HG03039 (cell line): ENCODE measurements around the gene FIBP.

Experiments
- ATAC-seq: cut with Tn5 transposase; IDR thresholded peaks from one replicate; pipeline ENCODE4 v1.9.1; 2021; ENCODE audit warnings: mild to moderate bottlenecking, moderate library complexity; ENCODE audit not compliant: unreplicated experiment

Gene FIBP

GRCh38 chr11:65891219-65892136, 3.2 kb upstream of the FIBP start:
- no peak for ATAC-seq

GRCh38 chr11:65890324-65891218, 2.3 kb upstream of the FIBP start, which contains the start of gene CCDC85B:
Gene CCDC85B (plus strand): TSS chr11:65890673. CDS start chr11:65890784, 111 bp downstream.
- peak; percentile 43 for ATAC-seq

DNA sequence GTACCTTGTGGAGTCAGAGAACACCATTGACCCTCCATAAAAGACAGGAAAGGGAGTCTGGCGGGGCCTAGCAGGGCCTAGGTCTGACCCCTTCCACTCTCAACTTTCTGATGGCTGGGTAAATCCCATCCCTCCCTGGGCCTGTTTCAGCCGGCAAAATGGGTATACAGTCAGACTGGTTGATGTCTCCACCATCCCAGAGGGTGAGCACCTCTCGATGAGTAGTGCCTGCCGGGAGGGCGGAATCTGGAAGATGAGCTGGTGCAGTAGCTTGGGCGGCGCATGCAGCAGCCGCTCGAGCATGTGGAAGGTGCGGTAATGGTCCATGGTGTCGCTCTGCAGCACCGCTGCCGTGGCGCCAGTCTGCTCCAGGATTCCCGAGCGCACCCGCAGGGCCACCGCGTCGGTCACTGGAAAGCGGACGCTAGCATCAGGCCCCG, 528 bp downstream of the FIBP start:
- ATAC-seq = no peak

- no peak for ATAC-seq
Measured at GRCh38 chr11:65886826-65887722, 1.2 kb downstream of the FIBP start.

- no peak for ATAC-seq
Measured at GRCh38 chr11:65885808-65886536, 2.3 kb downstream of the FIBP start.

GRCh38 chr11:65885231-65885630, 3.0 kb downstream of the FIBP start:
- no peak for ATAC-seq

GRCh38 chr11:65884716-65885092, 3.6 kb downstream of the FIBP start:
- no peak for ATAC-seq

GRCh38 chr11:65883786-65884715, 4.2 kb downstream of the FIBP start:
- ATAC-seq = no peak

- no peak for ATAC-seq
Measured at GRCh38 chr11:65883058-65883761, 5.1 kb downstream of the FIBP start.

DNA sequence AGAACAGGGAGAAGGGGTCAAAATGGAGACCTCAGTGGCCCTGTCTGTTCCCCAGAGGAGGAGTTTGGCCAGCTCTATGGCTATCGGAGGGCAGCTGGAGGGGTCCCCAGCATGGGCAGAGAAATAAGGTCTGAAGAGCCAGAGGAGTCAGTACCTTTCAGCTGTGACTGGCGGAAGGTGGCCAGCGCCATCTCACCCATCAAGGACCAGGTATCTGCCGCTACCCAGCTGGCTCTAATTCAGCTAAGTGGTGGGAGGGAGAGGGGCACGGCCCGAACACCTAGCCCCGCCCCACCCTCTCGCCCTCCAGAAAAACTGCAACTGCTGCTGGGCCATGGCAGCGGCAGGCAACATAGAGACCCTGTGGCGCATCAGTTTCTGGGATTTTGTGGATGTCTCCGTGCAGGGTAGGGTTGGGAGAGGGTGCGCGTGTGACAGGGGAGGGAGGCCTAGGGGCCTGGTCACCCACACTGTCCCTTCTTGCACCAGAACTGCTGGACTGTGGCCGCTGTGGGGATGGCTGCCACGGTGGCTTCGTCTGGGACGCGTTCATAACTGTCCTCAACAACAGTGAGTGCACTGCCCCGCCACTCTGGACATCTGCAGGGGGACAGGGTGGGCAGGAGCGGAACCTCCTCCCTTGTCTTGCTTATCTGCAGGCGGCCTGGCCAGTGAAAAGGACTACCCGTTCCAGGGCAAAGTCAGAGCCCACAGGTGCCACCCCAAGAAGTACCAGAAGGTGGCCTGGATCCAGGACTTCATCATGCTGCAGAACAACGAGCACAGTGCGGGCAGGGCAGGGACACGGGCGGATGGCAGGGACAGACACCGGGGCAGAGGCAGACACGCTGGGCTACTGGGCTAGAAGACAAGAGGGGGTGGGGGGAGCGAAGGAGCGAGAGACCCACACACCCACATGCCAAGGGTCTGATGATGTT, 5.9 kb downstream of the FIBP start:
- no peak for ATAC-seq

DNA sequence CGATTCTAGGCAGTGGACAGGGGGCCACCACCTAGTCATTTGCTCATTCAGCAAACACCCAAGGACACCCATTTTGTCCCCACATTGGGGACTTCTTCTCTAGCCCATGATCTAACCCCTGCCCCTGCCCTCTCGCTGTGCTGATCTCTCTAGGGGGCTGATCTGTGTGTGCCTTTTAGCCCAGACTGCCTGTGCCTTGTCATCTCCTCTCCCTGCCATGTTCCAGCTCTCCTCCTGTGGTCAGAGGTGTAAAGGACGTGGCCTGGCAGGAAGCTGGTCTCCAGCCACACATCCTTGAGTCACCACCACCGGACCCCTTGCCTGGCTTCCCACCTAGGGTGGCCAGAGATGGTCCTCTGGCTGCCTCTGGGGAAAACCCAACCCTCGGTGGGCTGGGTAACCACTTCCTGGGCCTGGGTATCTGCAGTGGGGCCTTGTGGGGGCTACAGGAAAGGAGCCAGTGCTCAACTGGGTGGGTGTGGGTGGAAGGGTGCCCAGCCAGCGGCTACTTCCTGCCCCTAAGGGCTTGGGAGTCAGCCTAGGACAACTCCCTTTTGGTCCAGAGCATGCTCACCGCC, 7.3 kb downstream of the FIBP start:
- no peak for ATAC-seq

DNA sequence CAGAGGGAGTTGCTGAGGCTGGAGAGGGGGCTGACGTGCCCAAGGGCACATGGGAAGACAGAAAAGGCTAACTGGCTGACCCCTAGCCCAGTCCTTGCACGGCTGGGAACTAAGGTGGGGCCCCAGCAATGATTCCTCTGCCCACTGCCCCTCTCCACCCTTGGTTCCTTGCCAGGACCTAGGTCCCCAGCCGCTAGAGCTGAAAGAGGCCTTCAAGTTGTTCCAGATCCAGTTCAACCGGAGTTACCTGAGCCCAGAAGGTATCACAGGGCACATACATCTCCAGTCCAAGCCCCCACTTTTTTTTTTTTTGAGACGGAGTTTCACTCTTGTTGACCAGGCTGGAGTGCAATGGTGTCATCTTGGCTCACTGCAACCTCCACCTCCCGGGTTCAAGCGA, 8.2 kb downstream of the FIBP start:
- ATAC-seq = no peak

- no peak for ATAC-seq
Measured at GRCh38 chr11:65879617-65880016, 8.7 kb downstream of the FIBP start, which contains the start of gene CTSW. Gene CTSW (plus strand): TSS chr11:65879837. CDS start chr11:65879855, 18 bp downstream.

- peak; percentile 77 for ATAC-seq
Measured at GRCh38 chr11:65873318-65874156, 14.7 kb downstream of the FIBP start.

DNA sequence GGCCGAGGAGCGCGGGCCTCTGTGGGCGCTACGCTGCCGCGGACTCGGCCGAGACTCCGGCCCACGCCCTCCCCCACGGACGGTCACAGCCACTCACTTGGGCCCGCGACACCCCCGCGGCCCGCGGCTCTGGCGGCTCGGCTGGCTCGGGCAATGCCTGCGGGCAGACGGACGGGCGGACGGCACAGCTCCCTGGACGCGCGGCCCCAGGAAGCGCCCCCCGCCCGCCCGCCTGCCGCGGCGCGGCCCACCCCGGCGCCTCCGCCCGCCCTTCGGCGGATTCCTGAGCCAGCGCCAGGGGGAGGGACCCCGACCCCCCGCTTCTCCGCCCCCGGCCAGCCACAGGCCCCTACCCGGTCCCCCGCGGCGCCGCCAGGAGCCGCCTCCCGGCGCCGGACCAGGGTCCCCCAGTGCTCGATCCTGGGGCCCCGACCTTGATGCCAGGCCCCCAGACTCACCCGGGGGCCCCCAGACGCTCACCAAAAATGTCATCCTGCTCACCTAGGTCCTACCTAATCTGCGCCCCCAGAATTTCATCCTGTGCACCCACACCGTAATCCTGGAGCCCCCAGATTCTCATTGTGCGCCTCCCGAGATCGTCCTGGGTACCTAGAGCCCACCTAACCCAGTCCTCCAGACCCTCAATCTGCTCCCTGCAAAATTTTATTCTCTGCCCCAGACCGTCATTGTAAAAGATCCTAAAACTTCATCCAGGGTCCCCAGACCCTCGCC, 15.5 kb downstream of the FIBP start, which contains the start of gene EFEMP2:
Gene EFEMP2, minus strand, starts transcription at position 215 of the 732 bp plus-strand sequence. CDS start 446 bp downstream, outside the sequence.
- no peak for ATAC-seq
